ENCODE measurements around the gene HES7. TPM values are rescaled to one million over a fixed set of nuclear protein-coding genes. Genes with fewer than 3 reads are reported as not detected.
A peak's percentile ranks its signal among the peaks of the same experiment; 100 is the strongest.

Gene HES7
- total RNA-seq, 2 experiments from 2014 or later, result 0.52 to 0.53 TPM

DNA sequence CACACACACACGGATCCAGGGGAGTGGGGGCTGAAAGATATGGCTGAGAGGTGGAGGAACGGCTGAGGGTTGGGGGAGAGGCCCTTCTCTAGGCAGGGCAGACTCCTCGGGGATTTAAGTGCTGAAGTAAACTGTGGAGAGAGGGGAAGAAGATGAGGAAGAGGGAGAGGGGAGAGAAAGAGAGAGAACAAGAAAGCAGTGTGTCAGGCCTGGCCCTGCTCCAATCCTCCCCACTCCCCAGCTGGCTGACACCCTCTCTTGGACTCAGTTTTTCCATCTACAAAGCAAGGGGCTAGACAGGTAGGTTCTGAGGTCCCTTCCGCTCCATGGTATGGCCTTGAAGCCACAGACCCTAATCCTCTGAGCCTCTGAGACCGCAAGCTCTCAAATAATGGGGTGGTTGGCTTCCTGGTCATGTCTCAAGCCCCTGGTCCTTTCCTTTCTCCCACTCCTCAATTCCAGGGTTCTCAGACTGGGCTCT, 36.9 kb upstream of the HES7 start:
- no peaks in the 10 kb centered on the region for H3K9me3 Mint-ChIP-seq
- intact Hi-C loops (cut with DNase I, micrococcal nuclease), result loop anchor here in 1 of 2 experiments (5.0 kb wide), 1 partner anchor 38 kb away; the partner anchor contains the start of gene HES7
- ATAC-seq (ENCODE audit: poor library complexity), result no peak
- H3K27ac ChIP-seq (ENCODE audit: low read depth in 1 of 2, low read length in 2 of 2), result peak overlapping the region; percentile 94 to 96
- no peaks in the 10 kb centered on the region for H3K9me3 ChIP-seq (ENCODE audit: control insufficient read depth in 1 of 2, insufficient read depth in 1 of 2, low read length in 2 of 2)
- peaks cover 43% of the 10 kb centered on the region for H3K36me3 Mint-ChIP-seq (ENCODE audit: low read depth)
- ChIA-PET POLR2A (interaction anchor here (1.3 to 16.4 kb wide), 6 partner anchors 9 to 61 kb away, joined by 3 to 419 read pairs (median 67); partner anchors contain the start of genes ALOXE3, BORCS6, PER1 and TMEM107), CTCF (interaction anchor here (1.8 kb wide), 1 partner anchor 22 kb away, joined by 7 read pairs; no protein-coding TSS in a partner anchor)
- no peak overlapping the region for H3K27ac Mint-ChIP-seq
- peak overlapping the region; percentile 86 for H3K4me3 ChIP-seq (ENCODE audit: low read length)
- H3K4me1 Mint-ChIP-seq (ENCODE audit: low read depth), result peaks cover 62% of the 10 kb centered on the region
- peak in 1 of 14 experiments; percentile 9 for DNase-seq
- H3K4me3 Mint-ChIP-seq, result peak overlapping the region; percentile 95
- peaks cover 82% of the 10 kb centered on the region for H3K4me1 ChIP-seq (ENCODE audit: insufficient read depth, low read length)
- no peaks in the 10 kb centered on the region for H3K27me3 ChIP-seq (ENCODE audit: control insufficient read depth in 1 of 2, insufficient read depth in 2 of 2, low read length in 2 of 2)
- H3K27me3 Mint-ChIP-seq, result no peaks in the 10 kb centered on the region
- peaks cover 31% of the 10 kb centered on the region for H3K36me3 ChIP-seq (ENCODE audit: insufficient read depth, low read length)
- TF ChIP-seq, protein P1, sequence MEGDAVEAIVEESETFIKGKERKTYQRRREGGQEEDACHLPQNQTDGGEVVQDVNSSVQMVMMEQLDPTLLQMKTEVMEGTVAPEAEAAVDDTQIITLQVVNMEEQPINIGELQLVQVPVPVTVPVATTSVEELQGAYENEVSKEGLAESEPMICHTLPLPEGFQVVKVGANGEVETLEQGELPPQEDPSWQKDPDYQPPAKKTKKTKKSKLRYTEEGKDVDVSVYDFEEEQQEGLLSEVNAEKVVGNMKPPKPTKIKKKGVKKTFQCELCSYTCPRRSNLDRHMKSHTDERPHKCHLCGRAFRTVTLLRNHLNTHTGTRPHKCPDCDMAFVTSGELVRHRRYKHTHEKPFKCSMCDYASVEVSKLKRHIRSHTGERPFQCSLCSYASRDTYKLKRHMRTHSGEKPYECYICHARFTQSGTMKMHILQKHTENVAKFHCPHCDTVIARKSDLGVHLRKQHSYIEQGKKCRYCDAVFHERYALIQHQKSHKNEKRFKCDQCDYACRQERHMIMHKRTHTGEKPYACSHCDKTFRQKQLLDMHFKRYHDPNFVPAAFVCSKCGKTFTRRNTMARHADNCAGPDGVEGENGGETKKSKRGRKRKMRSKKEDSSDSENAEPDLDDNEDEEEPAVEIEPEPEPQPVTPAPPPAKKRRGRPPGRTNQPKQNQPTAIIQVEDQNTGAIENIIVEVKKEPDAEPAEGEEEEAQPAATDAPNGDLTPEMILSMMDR (IDR thresholded peaks at IDR 0.05), result no peak

DNA sequence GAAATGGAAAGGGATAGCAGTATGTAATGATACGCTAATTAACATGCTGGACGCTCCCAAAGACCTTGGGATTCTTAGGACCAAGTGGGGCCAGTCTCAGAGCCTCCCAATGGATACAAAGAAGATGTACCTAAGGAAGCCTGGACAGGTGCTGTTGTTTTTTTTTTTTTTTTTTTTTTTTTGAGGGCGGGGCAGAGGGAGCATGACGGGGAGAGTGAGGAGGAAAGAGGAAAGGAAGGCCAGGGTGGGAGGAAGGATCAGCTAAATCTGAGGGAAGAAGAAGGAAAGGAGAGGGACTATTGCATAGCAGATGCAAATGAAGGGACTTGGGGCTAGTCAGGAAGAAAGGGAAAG, 36.3 kb upstream of the HES7 start:
- no peaks in the 10 kb centered on the region for H3K27me3 Mint-ChIP-seq
- ATAC-seq (ENCODE audit: poor library complexity) (no peak), DNase-seq (peak in 1 of 14 experiments; percentile 10)
- Histone ChIP-seq H3K9me3 (ENCODE audit: control insufficient read depth in 1 of 2, insufficient read depth in 1 of 2, low read length in 2 of 2) (no peaks in the 10 kb centered on the region), H3K27ac (ENCODE audit: low read depth in 1 of 2, low read length in 2 of 2) (peak overlapping the region; percentile 1 to 94), H3K4me1 (ENCODE audit: insufficient read depth, low read length) (peaks cover 82% of the 10 kb centered on the region), H3K27me3 (ENCODE audit: control insufficient read depth in 1 of 2, insufficient read depth in 2 of 2, low read length in 2 of 2) (no peaks in the 10 kb centered on the region), H3K4me3 (ENCODE audit: low read length) (no peak overlapping the region), H3K36me3 (ENCODE audit: insufficient read depth, low read length) (peaks cover 31% of the 10 kb centered on the region)
- H3K9me3 Mint-ChIP-seq, result no peaks in the 10 kb centered on the region
- peaks cover 47% of the 10 kb centered on the region for H3K36me3 Mint-ChIP-seq (ENCODE audit: low read depth)
- ChIA-PET POLR2A (interaction anchor here (1.1 to 16.4 kb wide), 6 partner anchors 14 to 62 kb away, joined by 4 to 419 read pairs (median 67); partner anchors contain the start of genes ALOXE3, BORCS6, HES7 and TMEM107), CTCF (no interaction called here)
- no peak overlapping the region for H3K27ac Mint-ChIP-seq
- TF ChIP-seq, protein P1 (IDR thresholded peaks at IDR 0.05), result no peak
- H3K4me3 Mint-ChIP-seq, result peak overlapping the region; percentile 82
- intact Hi-C loops (cut with DNase I, micrococcal nuclease), result loop anchor here in 1 of 2 experiments (5.0 kb wide), 1 partner anchor 38 kb away; the partner anchor contains the start of gene HES7
- peaks cover 65% of the 10 kb centered on the region for H3K4me1 Mint-ChIP-seq (ENCODE audit: low read depth)

GRCh38 chr17:8159459-8160223, 35.7 kb upstream of the HES7 start:
- intact Hi-C loops (cut with DNase I, micrococcal nuclease), result loop anchor here (2.0 to 10.0 kb wide), 6 partner anchors 27 to 675 kb away; partner anchors contain the start of genes CTC1 (in 1 of the 2), HES7 (in 1 of the 2), KDM6B (in 1 of the 2) and PFAS (in 1 of the 2)
- POLR2A ChIA-PET, result interaction anchor here (1.0 to 16.4 kb wide), 9 partner anchors 15 to 63 kb away, joined by 3 to 419 read pairs (median 29); partner anchors contain the start of genes ALOXE3, BORCS6, HES7 and TMEM107
- Mint-ChIP-seq H3K27ac (no peak overlapping the region), H3K4me3 (peak overlapping the region; percentile 82), H3K9me3 (no peaks in the 10 kb centered on the region), H3K27me3 (no peaks in the 10 kb centered on the region), H3K4me1 (ENCODE audit: low read depth) (peaks cover 65% of the 10 kb centered on the region), H3K36me3 (ENCODE audit: low read depth) (peaks cover 53% of the 10 kb centered on the region)
- H3K36me3 ChIP-seq (ENCODE audit: insufficient read depth, low read length), result peaks cover 31% of the 10 kb centered on the region
- H3K27me3 ChIP-seq (ENCODE audit: control insufficient read depth in 1 of 2, insufficient read depth in 2 of 2, low read length in 2 of 2), result no peaks in the 10 kb centered on the region
- no peak overlapping the region for H3K4me3 ChIP-seq (ENCODE audit: low read length)
- peaks cover 82% of the 10 kb centered on the region for H3K4me1 ChIP-seq (ENCODE audit: insufficient read depth, low read length)
- TF ChIP-seq, protein P1 (IDR thresholded peaks at IDR 0.05), result no peak
- CTCF ChIA-PET, result interaction anchor here (1.4 to 2.0 kb wide), 4 partner anchors 8 to 136 kb away, joined by 5 to 17 read pairs (median 9); partner anchors contain the start of gene SLC25A35
- H3K27ac ChIP-seq (ENCODE audit: low read depth in 1 of 2, low read length in 2 of 2), result peak overlapping the region; percentile 10 to 81
- DNase-seq, result peak in 2 of 14 experiments; percentile 11 to 36
- no peaks in the 10 kb centered on the region for H3K9me3 ChIP-seq (ENCODE audit: control insufficient read depth in 1 of 2, insufficient read depth in 1 of 2, low read length in 2 of 2)
- no peak for ATAC-seq (ENCODE audit: poor library complexity)

Measured in CD4-positive, alpha-beta T cell (primary cell).